Colonic mucosa (tissue), 4 donors: ENCODE results near the gene NDUFS2. TPM values are rescaled to one million over a fixed set of nuclear protein-coding genes. Genes with fewer than 3 reads are reported as not detected.

Experiments used
- DNase-seq: peaks from one replicate; pipeline ENCODE4 v3.0.0-alpha.2; 2020
- H3K27ac ChIP-seq: fragments of 200-600 bp; one replicate; pipeline ENCODE4 v1.8.0; 2021
- H3K27me3 ChIP-seq: fragments of 200-600 bp; one replicate; pipeline ENCODE4 v1.8.0; 2021
- H3K36me3 ChIP-seq: fragments of 200-600 bp; one replicate; pipeline ENCODE4 v1.8.0; 2021
- H3K4me1 ChIP-seq: fragments of 200-600 bp; one replicate; pipeline ENCODE4 v1.8.0; 2021; ENCODE audit warnings: mild to moderate bottlenecking
- H3K4me3 ChIP-seq: fragments of 200-600 bp; one replicate; pipeline ENCODE4 v1.8.0; 2021
- H3K9ac ChIP-seq, 2 donors: one replicate each; pipeline ENCODE4 v1.7.0; 2013; ENCODE audit warnings: control low read depth in 2 of 2, low read depth in 2 of 2, low read length in 2 of 2
- H3K9me3 ChIP-seq: fragments of 200-600 bp; one replicate; pipeline ENCODE4 v1.8.0; 2021
- CTCF ChIP-seq: fragments of 200-600 bp; IDR thresholded peaks from one replicate; pipeline ENCODE4 v1.8.0; 2022; ENCODE audit warnings: antibody characterized with exemption, mild to moderate bottlenecking
- intact Hi-C: fragments of 100-400 bp; cut with DNase I; formaldehyde crosslinking; loops from one replicate; pipeline ENCODE4 v1.14.1; 2022
- total RNA-seq, 2 donors: library from RNA; stranded (reverse); fragmentation: NEBNext Ultra II Directional in 1 of 2; extraction: Animal tissue kit (Norgen Biotek cat#: 25700) in 1 of 2; gene quantifications; one replicate each; pipeline ENCODE4 v1.2.1, GENCODE V29; 2021
- donor health status: healthy.
- donor health status: DM: no; HTN: no; CAD: no.
- donor health status: DM: no; HTN: no; CAD: no.

The NDUFS2 gene
- total RNA-seq, 2 donors from 2014 or later: 167 to 169 TPM

DNA sequence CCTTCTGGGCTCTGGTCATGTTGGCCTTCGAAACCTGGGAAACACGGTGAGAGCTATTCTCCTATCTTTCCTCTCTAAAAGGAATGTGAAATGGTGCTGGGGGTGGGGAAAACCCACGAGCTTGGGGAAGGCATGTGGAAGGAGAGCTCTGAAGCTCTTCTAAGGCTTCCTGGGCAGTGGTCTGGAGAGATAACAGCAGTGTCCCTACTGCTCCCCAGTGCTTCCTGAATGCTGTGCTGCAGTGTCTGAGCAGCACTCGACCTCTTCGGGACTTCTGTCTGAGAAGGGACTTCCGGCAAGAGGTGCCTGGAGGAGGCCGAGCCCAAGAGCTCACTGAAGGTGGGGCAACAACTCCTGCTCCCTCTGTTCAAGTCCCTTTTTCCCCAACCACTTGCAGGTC is 40.1 kb upstream of the NDUFS2 start:
- Histone ChIP-seq H3K4me1 (peaks cover 17% of the 10 kb centered on the region), H3K9me3 (no peaks in the 10 kb centered on the region), H3K9ac (no peak overlapping the region), H3K27ac (no peak overlapping the region), H3K4me3 (no peak overlapping the region), H3K27me3 (no peaks in the 10 kb centered on the region), H3K36me3 (no peaks in the 10 kb centered on the region)
- no peak for DNase-seq
- no peak for TF ChIP-seq CTCF
- intact Hi-C loops: no loop called here

DNA sequence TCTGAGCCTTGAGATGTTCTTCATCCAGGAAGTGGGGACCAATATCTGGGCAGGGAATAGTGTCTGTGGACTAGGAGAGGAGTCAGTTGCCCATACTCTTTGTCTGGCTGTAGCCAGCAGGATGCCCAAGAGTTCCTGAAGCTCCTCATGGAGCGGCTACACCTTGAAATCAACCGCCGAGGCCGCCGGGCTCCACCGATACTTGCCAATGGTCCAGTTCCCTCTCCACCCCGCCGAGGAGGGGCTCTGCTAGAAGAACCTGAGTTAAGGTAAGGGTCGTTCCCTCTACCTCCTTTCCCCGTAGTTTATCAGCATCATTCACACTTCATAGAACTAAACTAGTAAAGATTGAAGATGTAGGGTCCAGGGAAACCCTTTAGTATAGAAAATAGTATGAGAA is 39.4 kb upstream of the NDUFS2 start:
- DNase-seq: no peak
- H3K9ac ChIP-seq: no peak overlapping the region
- peaks cover 19% of the 10 kb centered on the region for H3K4me1 ChIP-seq
- H3K27ac ChIP-seq: no peak overlapping the region
- no peak overlapping the region for H3K4me3 ChIP-seq
- intact Hi-C loops: no loop called here
- no peaks in the 10 kb centered on the region for H3K36me3 ChIP-seq
- no peaks in the 10 kb centered on the region for H3K27me3 ChIP-seq
- no peaks in the 10 kb centered on the region for H3K9me3 ChIP-seq
- TF ChIP-seq CTCF: no peak

DNA sequence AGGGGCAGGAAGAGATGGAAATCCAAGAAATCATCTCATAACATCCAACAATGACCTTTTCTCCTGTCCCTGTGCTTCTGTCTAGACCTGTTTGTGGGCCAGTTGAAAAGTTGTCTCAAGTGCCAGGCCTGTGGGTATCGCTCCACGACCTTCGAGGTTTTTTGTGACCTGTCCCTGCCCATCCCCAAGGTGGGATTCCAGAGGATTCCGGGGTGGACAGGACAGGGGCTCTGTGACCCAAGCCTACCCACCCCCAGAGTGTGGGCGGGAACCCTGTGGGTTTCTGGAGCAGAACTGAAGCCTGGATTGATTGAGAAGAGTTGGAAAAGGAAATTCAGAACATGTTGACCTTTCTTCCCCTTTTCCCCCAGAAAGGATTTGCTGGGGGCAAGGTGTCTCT is 38.4 kb upstream of the NDUFS2 start:
- no peak for DNase-seq
- Histone ChIP-seq H3K4me3 (no peak overlapping the region), H3K27me3 (no peaks in the 10 kb centered on the region), H3K9me3 (no peaks in the 10 kb centered on the region), H3K36me3 (no peaks in the 10 kb centered on the region), H3K27ac (no peak overlapping the region), H3K9ac (no peak overlapping the region), H3K4me1 (peaks cover 19% of the 10 kb centered on the region)
- TF ChIP-seq CTCF: no peak
- intact Hi-C loops: no loop called here

DNA sequence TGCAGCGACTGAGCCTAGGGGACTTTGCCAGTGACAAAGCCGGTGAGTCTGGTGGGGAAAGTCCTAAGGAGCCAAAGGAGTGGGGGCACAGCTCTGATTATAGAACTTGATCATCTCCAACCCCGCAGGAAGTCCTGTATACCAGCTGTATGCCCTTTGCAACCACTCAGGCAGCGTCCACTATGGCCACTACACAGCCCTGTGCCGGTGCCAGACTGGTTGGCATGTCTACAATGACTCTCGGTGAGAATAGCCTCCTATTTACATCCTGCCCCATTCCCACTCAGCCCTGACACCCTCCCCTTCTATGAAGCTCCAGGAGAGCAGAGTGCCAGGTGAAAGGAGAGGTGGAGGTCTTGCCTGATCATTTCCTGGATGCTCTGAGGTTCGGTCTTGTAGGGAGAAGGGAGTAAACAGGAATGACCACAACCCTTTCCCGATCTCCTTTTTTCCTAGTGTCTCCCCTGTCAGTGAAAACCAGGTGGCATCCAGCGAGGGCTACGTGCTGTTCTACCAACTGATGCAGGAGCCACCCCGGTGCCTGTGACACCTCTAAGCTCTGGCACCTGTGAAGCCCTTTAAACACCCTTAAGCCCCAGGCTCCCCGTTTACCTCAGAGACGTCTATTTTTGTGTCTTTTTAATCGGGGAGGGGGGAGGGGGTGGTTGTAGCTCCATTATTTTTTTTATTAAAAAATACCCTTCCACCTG is 37.1 kb upstream of the NDUFS2 start:
- no peak for TF ChIP-seq CTCF

DNA sequence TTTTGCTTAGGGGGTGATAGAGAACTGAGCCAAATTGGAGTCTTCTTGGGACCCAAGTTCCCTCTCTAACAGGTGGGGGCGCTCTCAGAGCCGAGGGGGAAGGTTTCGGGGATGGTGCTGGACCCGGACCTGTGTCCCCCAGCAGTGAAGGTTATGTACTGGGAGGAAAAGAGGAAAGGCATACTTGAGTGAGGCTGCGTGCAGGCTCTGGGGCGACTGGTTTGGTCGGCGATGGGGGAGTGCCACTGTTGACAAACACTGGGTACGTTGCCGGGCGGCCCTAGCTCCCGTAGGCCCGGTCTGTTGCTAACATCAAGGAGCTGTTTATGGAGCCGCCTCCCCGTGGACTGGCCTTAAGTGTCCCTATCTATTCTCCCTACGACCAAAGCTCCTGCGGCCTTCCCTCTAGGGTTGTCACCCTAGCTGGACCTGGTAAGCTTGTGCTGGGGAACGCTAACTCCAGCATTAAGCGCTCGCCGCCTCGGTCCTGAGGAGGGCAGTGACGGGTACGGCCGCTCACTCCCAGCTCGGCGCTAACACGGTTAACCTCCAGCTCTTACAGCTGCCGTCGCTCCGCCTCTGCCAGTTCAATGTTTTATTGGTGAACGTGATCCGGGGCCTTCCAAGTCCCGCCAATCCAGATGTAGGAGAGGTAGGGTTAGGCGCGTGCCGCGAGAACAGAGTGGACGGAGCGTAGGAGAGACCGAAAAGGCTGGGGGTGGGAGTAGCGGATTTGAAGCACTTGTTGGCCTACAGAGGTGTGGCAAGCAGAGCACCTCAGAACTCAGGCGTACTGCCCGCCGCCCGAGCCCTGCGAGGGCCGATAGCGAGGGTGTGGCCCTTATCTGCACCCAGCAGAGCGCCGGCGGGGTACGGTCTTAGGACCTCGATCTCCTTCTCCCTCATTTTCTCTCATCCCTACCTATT is 36.2 kb upstream of the NDUFS2 start, which contains the start of gene PPOX:
Gene PPOX (plus strand): TSS at position 685 of the 927 bp plus-strand sequence. CDS start 422 bp downstream, outside the sequence.
- Histone ChIP-seq H3K4me3 (peak within 1 kb of the TSS; percentile 84), H3K4me1 (peaks cover 10% of the 10 kb centered on the region), H3K9ac (peak within 1 kb of the TSS; percentile 88 to 93), H3K9me3 (no peaks in the 10 kb centered on the region), H3K36me3 (peaks cover 5% of the 10 kb centered on the region), H3K27ac (peak within 1 kb of the TSS; percentile 89), H3K27me3 (no peaks in the 10 kb centered on the region)
- DNase-seq: peak; percentile 97
- intact Hi-C loops: no loop called here
- TF ChIP-seq CTCF: peak; percentile 32

More for the DNA sequence above, 37.1 kb upstream of the NDUFS2 start:
- Histone ChIP-seq H3K4me3 (peak overlapping the region; percentile 84), H3K27ac (peak overlapping the region; percentile 89), H3K4me1 (peaks cover 18% of the 10 kb centered on the region), H3K9me3 (no peaks in the 10 kb centered on the region), H3K27me3 (no peaks in the 10 kb centered on the region), H3K36me3 (no peaks in the 10 kb centered on the region), H3K9ac (peak overlapping the region in 1 of 2 donors; percentile 93)
- DNase-seq: no peak
- intact Hi-C loops: no loop called here
